C4-2B (cell line): ENCODE results near the gene CPTP.

Source experiments
- CTCF ChIP-seq: fragments of 450-650 bp; conservative IDR thresholded peaks from 2 replicates; pipeline ENCODE4 v1.5.1; 2017; ENCODE audit warnings: mild to moderate bottlenecking
- ZFX ChIP-seq: fragments of 450-650 bp; IDR thresholded peaks from 2 replicates; pipeline ENCODE4 v1.6.1; 2017

DNA sequence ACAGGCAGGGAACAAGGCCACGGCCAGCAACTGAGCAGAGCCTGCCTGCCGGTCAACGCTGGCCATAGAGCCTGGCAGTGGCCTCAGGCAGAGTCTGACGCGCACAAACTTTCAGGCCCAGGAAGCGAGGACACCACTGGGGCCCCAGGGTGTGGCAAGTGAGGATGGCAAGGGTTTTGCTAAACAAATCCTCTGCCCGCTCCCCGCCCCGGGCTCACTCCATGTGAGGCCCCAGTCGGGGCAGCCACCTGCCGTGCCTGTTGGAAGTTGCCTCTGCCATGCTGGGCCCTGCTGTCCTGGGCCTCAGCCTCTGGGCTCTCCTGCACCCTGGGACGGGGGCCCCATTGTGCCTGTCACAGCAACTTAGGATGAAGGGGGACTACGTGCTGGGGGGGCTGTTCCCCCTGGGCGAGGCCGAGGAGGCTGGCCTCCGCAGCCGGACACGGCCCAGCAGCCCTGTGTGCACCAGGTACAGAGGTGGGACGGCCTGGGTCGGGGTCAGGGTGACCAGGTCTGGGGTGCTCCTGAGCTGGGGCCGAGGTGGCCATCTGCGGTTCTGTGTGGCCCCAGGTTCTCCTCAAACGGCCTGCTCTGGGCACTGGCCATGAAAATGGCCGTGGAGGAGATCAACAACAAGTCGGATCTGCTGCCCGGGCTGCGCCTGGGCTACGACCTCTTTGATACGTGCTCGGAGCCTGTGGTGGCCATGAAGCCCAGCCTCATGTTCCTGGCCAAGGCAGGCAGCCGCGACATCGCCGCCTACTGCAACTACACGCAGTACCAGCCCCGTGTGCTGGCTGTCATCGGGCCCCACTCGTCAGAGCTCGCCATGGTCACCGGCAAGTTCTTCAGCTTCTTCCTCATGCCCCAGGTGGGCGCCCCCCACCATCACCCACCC is 6.7 kb downstream of the CPTP start, which contains the start of gene TAS1R3:
- TF ChIP-seq CTCF (no peak), ZFX (no peak)
